CD4-positive, alpha-beta T cell treated with Interleukin-21 for 1 hour (primary cell): ENCODE measurements around the gene MOAP1.
"Not testable (repeated sequence)": the region's sequence is repeated elsewhere in the genome, so short reads cannot be mapped to it uniquely, and the experiment has no call there.

ENCODE experiments used
- DNase-seq: peaks from one replicate; pipeline ENCODE4 v3.0.0-alpha.2; 2020

The MOAP1 gene

GRCh38 chr14:93183596-93184317 lies 940 bp downstream of the MOAP1 start:
- DNase-seq = no peak

- no peak for DNase-seq
Observed at GRCh38 chr14:93175492-93175891, 9.2 kb downstream of the MOAP1 start.

- not testable (repeated sequence) for DNase-seq
Observed at GRCh38 chr14:93174731-93175130, 10.0 kb downstream of the MOAP1 start.

- no peak for DNase-seq
Observed at GRCh38 chr14:93173943-93174395, 10.7 kb downstream of the MOAP1 start.

- DNase-seq = no peak
Observed at GRCh38 chr14:93171376-93171775, 13.3 kb downstream of the MOAP1 start.

- DNase-seq = not testable (repeated sequence)
Observed at GRCh38 chr14:93170141-93170540, 14.6 kb downstream of the MOAP1 start.

GRCh38 chr14:93169619-93170018 lies 15.1 kb downstream of the MOAP1 start:
- not testable (repeated sequence) for DNase-seq

- DNase-seq = not testable (repeated sequence)
Observed at GRCh38 chr14:93168610-93169009, 16.1 kb downstream of the MOAP1 start.

- not testable (repeated sequence) for DNase-seq
Observed at GRCh38 chr14:93165271-93166265, 19.1 kb downstream of the MOAP1 start.

- DNase-seq = no peak
Observed at GRCh38 chr14:93163564-93163963, 21.1 kb downstream of the MOAP1 start.

GRCh38 chr14:93161411-93161940 lies 23.2 kb downstream of the MOAP1 start:
- no peak for DNase-seq

- DNase-seq = no peak
Observed at GRCh38 chr14:93160353-93160801, 24.3 kb downstream of the MOAP1 start.

- DNase-seq = not testable (repeated sequence)
Observed at GRCh38 chr14:93159625-93160352, 24.9 kb downstream of the MOAP1 start.

- DNase-seq = not testable (repeated sequence)
Observed at GRCh38 chr14:93158349-93158748, 26.3 kb downstream of the MOAP1 start.

GRCh38 chr14:93156693-93157369 lies 27.9 kb downstream of the MOAP1 start:
- DNase-seq = no peak

- DNase-seq = no peak
Observed at GRCh38 chr14:93155667-93156066, 29.0 kb downstream of the MOAP1 start.

GRCh38 chr14:93153121-93153520 lies 31.6 kb downstream of the MOAP1 start:
- DNase-seq = no peak

- no peak for DNase-seq
Observed at GRCh38 chr14:93150227-93151208, 34.2 kb downstream of the MOAP1 start.

GRCh38 chr14:93148979-93149378 lies 35.7 kb downstream of the MOAP1 start:
- DNase-seq = no peak

GRCh38 chr14:93146119-93146518 lies 38.6 kb downstream of the MOAP1 start:
- no peak for DNase-seq
